ENCODE measurements around the gene ROM1.
A peak's percentile ranks its signal among the peaks of the same experiment; 100 is the strongest.

The ROM1 gene

GRCh38 chr11:62602141-62603071, 10.7 kb upstream of the ROM1 start:
- H3K9ac ChIP-seq (ENCODE audit: low read depth, low read length), result peak overlapping the region; percentile 97
- H3K79me2 ChIP-seq (ENCODE audit: insufficient read depth, low read length), result peaks cover 40% of the 10 kb centered on the region
- peaks cover 57% of the 10 kb centered on the region for H3K36me3 ChIP-seq (ENCODE audit: insufficient read depth, low read length)
- H3K9me3 ChIP-seq (ENCODE audit: insufficient read depth, low read length, severe bottlenecking), result no peaks in the 10 kb centered on the region
- DNase-seq (no peak), ATAC-seq (ENCODE audit: insufficient read depth, low read depth) (no peak)
- peak overlapping the region; percentile 57 for H3K27ac ChIP-seq (ENCODE audit: low read length)
- H3K4me3 ChIP-seq (ENCODE audit: low read depth in 1 of 2, low read length in 2 of 2), result peak overlapping the region in 1 of 2 experiments; percentile 69; a peak in 3 of 4 replicates
- H4K20me1 ChIP-seq (ENCODE audit: insufficient read depth, low read length), result peaks cover 28% of the 10 kb centered on the region
- no peak for TF ChIP-seq CTCF (IDR thresholded peaks at IDR 0.05; ENCODE audit: borderline replicate concordance, extremely low read depth, low read length, poor library complexity, severe bottlenecking)
- TF ChIP-seq EZH2 (IDR thresholded peaks at IDR 0.05; ENCODE audit: borderline replicate concordance, low read depth, low read length, severe bottlenecking), result no peak
- peaks cover 40% of the 10 kb centered on the region for H3K4me1 ChIP-seq (ENCODE audit: insufficient read depth, low read length)
- peak overlapping the region; percentile 96 for H3K4me2 ChIP-seq (ENCODE audit: insufficient read depth, low read length)
- no peaks in the 10 kb centered on the region for H3K27me3 ChIP-seq (ENCODE audit: insufficient read depth, low read length, poor library complexity)
- H2AFZ ChIP-seq (ENCODE audit: low read depth, low read length), result peak overlapping the region; percentile 86

- Histone ChIP-seq H3K79me2 (ENCODE audit: insufficient read depth, low read length) (peaks cover 34% of the 10 kb centered on the region), H3K36me3 (ENCODE audit: insufficient read depth, low read length) (peaks cover 51% of the 10 kb centered on the region), H3K27me3 (ENCODE audit: insufficient read depth, low read length, poor library complexity) (no peaks in the 10 kb centered on the region), H4K20me1 (ENCODE audit: insufficient read depth, low read length) (peaks cover 22% of the 10 kb centered on the region), H3K4me3 (ENCODE audit: low read depth in 1 of 2, low read length in 2 of 2) (no peak overlapping the region), H3K4me1 (ENCODE audit: insufficient read depth, low read length) (peaks cover 35% of the 10 kb centered on the region), H3K9ac (ENCODE audit: low read depth, low read length) (no peak overlapping the region), H3K9me3 (ENCODE audit: insufficient read depth, low read length, severe bottlenecking) (no peaks in the 10 kb centered on the region), H3K4me2 (ENCODE audit: insufficient read depth, low read length) (no peak overlapping the region), H2AFZ (ENCODE audit: low read depth, low read length) (no peak overlapping the region), H3K27ac (ENCODE audit: low read length) (no peak overlapping the region)
- TF ChIP-seq CTCF (IDR thresholded peaks at IDR 0.05; ENCODE audit: borderline replicate concordance, extremely low read depth, low read length, poor library complexity, severe bottlenecking), result no peak
- no peak for TF ChIP-seq EZH2 (IDR thresholded peaks at IDR 0.05; ENCODE audit: borderline replicate concordance, low read depth, low read length, severe bottlenecking)
- DNase-seq (no peak), ATAC-seq (ENCODE audit: insufficient read depth, low read depth) (no peak)
These were observed 10.0 kb upstream of the ROM1 start for GRCh38 chr11:62603072-62603408.

GRCh38 chr11:62603776-62604299, 9.2 kb upstream of the ROM1 start:
- Histone ChIP-seq H3K9me3 (ENCODE audit: insufficient read depth, low read length, severe bottlenecking) (no peaks in the 10 kb centered on the region), H3K36me3 (ENCODE audit: insufficient read depth, low read length) (peaks cover 48% of the 10 kb centered on the region), H3K9ac (ENCODE audit: low read depth, low read length) (no peak overlapping the region), H3K4me2 (ENCODE audit: insufficient read depth, low read length) (no peak overlapping the region), H3K4me3 (ENCODE audit: low read depth in 1 of 2, low read length in 2 of 2) (no peak overlapping the region), H2AFZ (ENCODE audit: low read depth, low read length) (no peak overlapping the region), H4K20me1 (ENCODE audit: insufficient read depth, low read length) (peaks cover 14% of the 10 kb centered on the region; the same call in 1 of the 2 replicates), H3K27ac (ENCODE audit: low read length) (no peak overlapping the region), H3K4me1 (ENCODE audit: insufficient read depth, low read length) (peaks cover 27% of the 10 kb centered on the region), H3K79me2 (ENCODE audit: insufficient read depth, low read length) (peaks cover 26% of the 10 kb centered on the region), H3K27me3 (ENCODE audit: insufficient read depth, low read length, poor library complexity) (no peaks in the 10 kb centered on the region)
- DNase-seq (no peak), ATAC-seq (ENCODE audit: insufficient read depth, low read depth) (no peak)
- TF ChIP-seq EZH2 (IDR thresholded peaks at IDR 0.05; ENCODE audit: borderline replicate concordance, low read depth, low read length, severe bottlenecking) (no peak), CTCF (IDR thresholded peaks at IDR 0.05; ENCODE audit: borderline replicate concordance, extremely low read depth, low read length, poor library complexity, severe bottlenecking) (no peak)

Data from DND-41 (cell line).